ENCODE measurements around the gene SAMMSON. TPM values are rescaled to one million over a fixed set of nuclear protein-coding genes. Genes with fewer than 3 reads are reported as not detected.
A peak's percentile ranks its signal among the peaks of the same experiment; 100 is the strongest.

Gene SAMMSON
- total and polyA plus RNA-seq, 9 of the 15 experiments (the other 6 are each of a cell fraction or from before 2014, with no cell fraction given), result 0.65 to 4.4 (median 1.9) TPM

DNA sequence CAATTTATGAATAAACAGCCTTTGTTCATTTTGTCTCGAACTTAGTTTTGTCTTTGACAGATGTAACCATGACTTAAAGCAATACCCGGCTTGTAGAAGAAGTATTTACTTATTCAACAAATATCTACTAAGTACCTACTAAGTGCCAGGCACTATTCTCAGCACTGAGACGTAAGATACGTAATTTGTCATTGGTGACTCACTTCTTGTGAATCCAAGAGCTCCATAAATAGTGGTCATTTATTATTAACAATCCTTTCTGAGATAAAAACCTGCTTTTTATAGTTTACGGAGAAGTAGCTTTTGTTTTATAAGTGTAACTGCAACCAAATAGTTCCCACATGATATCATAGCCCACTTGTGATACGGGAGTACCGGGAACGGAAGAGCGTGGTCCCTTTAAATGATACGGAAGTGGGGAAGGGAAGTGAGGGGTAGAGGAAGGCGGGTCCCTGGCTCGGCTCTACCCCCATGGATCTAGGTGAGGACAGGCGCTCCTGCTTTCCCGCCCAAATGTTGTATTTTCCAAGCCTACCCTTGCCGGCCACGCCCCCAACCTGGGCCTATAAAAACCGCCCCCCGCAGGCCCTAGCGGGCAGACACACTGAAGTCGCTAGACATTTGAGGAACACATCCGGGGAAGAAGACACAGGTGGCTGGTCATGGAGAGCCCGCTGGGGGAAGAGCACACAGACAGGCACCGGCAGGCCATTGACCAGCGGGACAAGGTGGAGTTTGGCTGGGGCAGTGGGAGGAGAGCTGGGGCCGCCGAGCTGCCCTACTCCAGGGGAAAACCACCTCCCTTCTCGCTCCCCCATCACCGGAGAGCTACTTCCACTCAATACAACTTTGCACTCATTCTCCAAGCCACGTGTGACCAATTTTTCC lies at the start of gene SAMMSON (continued):
- TF ChIP-seq, protein P1, sequence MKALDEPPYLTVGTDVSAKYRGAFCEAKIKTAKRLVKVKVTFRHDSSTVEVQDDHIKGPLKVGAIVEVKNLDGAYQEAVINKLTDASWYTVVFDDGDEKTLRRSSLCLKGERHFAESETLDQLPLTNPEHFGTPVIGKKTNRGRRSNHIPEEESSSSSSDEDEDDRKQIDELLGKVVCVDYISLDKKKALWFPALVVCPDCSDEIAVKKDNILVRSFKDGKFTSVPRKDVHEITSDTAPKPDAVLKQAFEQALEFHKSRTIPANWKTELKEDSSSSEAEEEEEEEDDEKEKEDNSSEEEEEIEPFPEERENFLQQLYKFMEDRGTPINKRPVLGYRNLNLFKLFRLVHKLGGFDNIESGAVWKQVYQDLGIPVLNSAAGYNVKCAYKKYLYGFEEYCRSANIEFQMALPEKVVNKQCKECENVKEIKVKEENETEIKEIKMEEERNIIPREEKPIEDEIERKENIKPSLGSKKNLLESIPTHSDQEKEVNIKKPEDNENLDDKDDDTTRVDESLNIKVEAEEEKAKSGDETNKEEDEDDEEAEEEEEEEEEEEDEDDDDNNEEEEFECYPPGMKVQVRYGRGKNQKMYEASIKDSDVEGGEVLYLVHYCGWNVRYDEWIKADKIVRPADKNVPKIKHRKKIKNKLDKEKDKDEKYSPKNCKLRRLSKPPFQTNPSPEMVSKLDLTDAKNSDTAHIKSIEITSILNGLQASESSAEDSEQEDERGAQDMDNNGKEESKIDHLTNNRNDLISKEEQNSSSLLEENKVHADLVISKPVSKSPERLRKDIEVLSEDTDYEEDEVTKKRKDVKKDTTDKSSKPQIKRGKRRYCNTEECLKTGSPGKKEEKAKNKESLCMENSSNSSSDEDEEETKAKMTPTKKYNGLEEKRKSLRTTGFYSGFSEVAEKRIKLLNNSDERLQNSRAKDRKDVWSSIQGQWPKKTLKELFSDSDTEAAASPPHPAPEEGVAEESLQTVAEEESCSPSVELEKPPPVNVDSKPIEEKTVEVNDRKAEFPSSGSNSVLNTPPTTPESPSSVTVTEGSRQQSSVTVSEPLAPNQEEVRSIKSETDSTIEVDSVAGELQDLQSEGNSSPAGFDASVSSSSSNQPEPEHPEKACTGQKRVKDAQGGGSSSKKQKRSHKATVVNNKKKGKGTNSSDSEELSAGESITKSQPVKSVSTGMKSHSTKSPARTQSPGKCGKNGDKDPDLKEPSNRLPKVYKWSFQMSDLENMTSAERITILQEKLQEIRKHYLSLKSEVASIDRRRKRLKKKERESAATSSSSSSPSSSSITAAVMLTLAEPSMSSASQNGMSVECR (CRISPR knock-in tag; IDR thresholded peaks at IDR 0.05), result no peak
- no peak for TF ChIP-seq ZNF23 (CRISPR knock-in tag; IDR thresholded peaks at IDR 0.05)
- TF ChIP-seq HMG20B (CRISPR knock-in tag; IDR thresholded peaks at IDR 0.05), result no peak
- TF ChIP-seq, protein P2, sequence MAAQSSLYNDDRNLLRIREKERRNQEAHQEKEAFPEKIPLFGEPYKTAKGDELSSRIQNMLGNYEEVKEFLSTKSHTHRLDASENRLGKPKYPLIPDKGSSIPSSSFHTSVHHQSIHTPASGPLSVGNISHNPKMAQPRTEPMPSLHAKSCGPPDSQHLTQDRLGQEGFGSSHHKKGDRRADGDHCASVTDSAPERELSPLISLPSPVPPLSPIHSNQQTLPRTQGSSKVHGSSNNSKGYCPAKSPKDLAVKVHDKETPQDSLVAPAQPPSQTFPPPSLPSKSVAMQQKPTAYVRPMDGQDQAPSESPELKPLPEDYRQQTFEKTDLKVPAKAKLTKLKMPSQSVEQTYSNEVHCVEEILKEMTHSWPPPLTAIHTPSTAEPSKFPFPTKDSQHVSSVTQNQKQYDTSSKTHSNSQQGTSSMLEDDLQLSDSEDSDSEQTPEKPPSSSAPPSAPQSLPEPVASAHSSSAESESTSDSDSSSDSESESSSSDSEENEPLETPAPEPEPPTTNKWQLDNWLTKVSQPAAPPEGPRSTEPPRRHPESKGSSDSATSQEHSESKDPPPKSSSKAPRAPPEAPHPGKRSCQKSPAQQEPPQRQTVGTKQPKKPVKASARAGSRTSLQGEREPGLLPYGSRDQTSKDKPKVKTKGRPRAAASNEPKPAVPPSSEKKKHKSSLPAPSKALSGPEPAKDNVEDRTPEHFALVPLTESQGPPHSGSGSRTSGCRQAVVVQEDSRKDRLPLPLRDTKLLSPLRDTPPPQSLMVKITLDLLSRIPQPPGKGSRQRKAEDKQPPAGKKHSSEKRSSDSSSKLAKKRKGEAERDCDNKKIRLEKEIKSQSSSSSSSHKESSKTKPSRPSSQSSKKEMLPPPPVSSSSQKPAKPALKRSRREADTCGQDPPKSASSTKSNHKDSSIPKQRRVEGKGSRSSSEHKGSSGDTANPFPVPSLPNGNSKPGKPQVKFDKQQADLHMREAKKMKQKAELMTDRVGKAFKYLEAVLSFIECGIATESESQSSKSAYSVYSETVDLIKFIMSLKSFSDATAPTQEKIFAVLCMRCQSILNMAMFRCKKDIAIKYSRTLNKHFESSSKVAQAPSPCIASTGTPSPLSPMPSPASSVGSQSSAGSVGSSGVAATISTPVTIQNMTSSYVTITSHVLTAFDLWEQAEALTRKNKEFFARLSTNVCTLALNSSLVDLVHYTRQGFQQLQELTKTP (IDR thresholded peaks at IDR 0.05; ENCODE audit: low read depth in 1 of 2, partially characterized antibody in 2 of 2), result no peak
- TF ChIP-seq HDAC2 (IDR thresholded peaks at IDR 0.05), result no peak; the same call in 1 of the 2 replicates
- no peak for TF ChIP-seq ZNF146 (CRISPR knock-in tag; IDR thresholded peaks at IDR 0.05; ENCODE audit: unreplicated experiment)
- TF ChIP-seq SAFB2 (IDR thresholded peaks at IDR 0.05; ENCODE audit: borderline replicate concordance, low read depth, low read length, severe bottlenecking), result no peak
- no peak for TF ChIP-seq SMARCC2 (IDR thresholded peaks at IDR 0.05; ENCODE audit: low read depth)
- TF ChIP-seq MCM5 (IDR thresholded peaks at IDR 0.05; ENCODE audit: low read depth), result no peak
- peak; percentile 26 for TF ChIP-seq ASH1L (IDR thresholded peaks at IDR 0.05; ENCODE audit: borderline replicate concordance, low read depth, partially characterized antibody)
- peak; percentile 82 for TF ChIP-seq GABPA (tag; conservative IDR thresholded peaks at IDR 0.05; ENCODE audit: low read depth)
- no peak for TF ChIP-seq ZNF584 (CRISPR knock-in tag; IDR thresholded peaks at IDR 0.05; ENCODE audit: low read depth)
- TF ChIP-seq ARNT (IDR thresholded peaks at IDR 0.05), result no peak
- TF ChIP-seq, protein P3, sequence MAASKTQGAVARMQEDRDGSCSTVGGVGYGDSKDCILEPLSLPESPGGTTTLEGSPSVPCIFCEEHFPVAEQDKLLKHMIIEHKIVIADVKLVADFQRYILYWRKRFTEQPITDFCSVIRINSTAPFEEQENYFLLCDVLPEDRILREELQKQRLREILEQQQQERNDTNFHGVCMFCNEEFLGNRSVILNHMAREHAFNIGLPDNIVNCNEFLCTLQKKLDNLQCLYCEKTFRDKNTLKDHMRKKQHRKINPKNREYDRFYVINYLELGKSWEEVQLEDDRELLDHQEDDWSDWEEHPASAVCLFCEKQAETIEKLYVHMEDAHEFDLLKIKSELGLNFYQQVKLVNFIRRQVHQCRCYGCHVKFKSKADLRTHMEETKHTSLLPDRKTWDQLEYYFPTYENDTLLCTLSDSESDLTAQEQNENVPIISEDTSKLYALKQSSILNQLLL (CRISPR knock-in tag; IDR thresholded peaks at IDR 0.05; ENCODE audit: borderline replicate concordance), result no peak
- TF ChIP-seq CREBBP (IDR thresholded peaks at IDR 0.05; ENCODE audit: low read depth, low read length), result no peak
- TF ChIP-seq ELF4 (CRISPR knock-in tag; IDR thresholded peaks at IDR 0.05), result no peak
- TF ChIP-seq E2F3 (CRISPR knock-in tag; IDR thresholded peaks at IDR 0.05), result peak; percentile 89; the same call in 1 of the 2 replicates

All from K562 (cell line).